Tibial artery (tissue), 4 donors: ENCODE data around the gene GSG1L.

Source experiments
- DNase-seq, 2 donors: peaks; one replicate each; pipeline ENCODE4 v3.0.0-alpha.2; 2019
- H3K27ac ChIP-seq, 2 donors: fragments of 200-600 bp; sonication (generic) in 1 of 2; 1 replicate in 1 of 2; 2 replicates in 1 of 2; pipeline ENCODE4 v1.5.1; 2018 to 2019; ENCODE audit warnings: mild to moderate bottlenecking in 1 of 2
- H3K27me3 ChIP-seq, 2 donors: fragments of 200-600 bp; sonication (generic) in 1 of 2; one replicate each; pipeline versions ENCODE4 v1.5.1 to v1.6.0; 2016 to 2019
- H3K36me3 ChIP-seq, 3 donors: fragments of 200-600 bp; sonication (generic) in 2 of 3; one replicate each; pipeline ENCODE4 v1.5.1; 2016 to 2019; ENCODE audit warnings: mild to moderate bottlenecking in 2 of 3
- H3K4me1 ChIP-seq, 4 donors: fragments of 200-600 bp; sonication (generic) in 2 of 4; 1 replicate in 3 of 4; 2 replicates in 1 of 4; pipeline ENCODE4 v1.5.1; 2016 to 2019
- H3K4me3 ChIP-seq, 2 donors: fragments of 200-600 bp; sonication (generic) in 1 of 2; 1 replicate in 1 of 2; 2 replicates in 1 of 2; pipeline ENCODE4 v1.5.1; 2018 to 2019; ENCODE audit warnings: mild to moderate bottlenecking in 2 of 2
- H3K9me3 ChIP-seq, 3 donors: fragments of 200-600 bp; sonication (generic) in 1 of 3; one replicate each; pipeline ENCODE4 v1.5.1; 2016 to 2019
- CTCF ChIP-seq, 2 experiments: fragments of 200-600 bp in 1 of 2; fragments of 450-650 bp in 1 of 2; IDR thresholded peaks; one replicate each; pipeline ENCODE4 v1.5.1; 2017 to 2019; ENCODE audit warnings: antibody characterized with exemption in 2 of 2, mild to moderate bottlenecking in 1 of 2, moderate library complexity in 1 of 2
- intact Hi-C: fragments of 100-400 bp; cut with DNase I; formaldehyde crosslinking; loops from one replicate; pipeline ENCODE4 v1.15.0; 2023; ENCODE audit warnings: low total_unique reads

GSG1L gene

DNA sequence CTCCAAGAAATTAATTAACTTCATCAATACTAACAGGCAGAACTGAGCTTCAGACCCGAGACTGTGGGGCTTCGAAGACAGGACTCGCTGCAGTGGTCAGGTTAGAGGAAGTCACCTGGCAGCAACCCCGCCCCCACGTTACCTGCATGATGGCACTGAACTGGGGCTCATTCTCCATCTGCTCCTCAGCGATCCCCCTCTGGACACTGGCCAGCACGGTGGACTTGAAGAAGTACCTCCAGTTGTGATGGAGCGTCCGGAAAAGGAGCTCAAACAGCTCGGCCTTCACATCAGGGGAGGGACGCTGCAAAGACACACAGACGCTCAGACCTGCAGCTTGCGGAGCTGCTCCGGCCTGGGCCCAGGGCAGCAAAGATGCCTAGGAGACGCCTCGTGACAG, 40.9 kb upstream of the GSG1L start:
- H3K9me3 ChIP-seq, result no peaks in the 10 kb centered on the region
- no peak overlapping the region for H3K4me3 ChIP-seq
- H3K27me3 ChIP-seq, result no peaks in the 10 kb centered on the region
- peaks cover 84 to 100% (median 93%) of the 10 kb centered on the region in 3 donors for H3K36me3 ChIP-seq
- intact Hi-C loops, result no loop called here
- DNase-seq, result no peak
- H3K27ac ChIP-seq, result no peak overlapping the region
- TF ChIP-seq CTCF (IDR thresholded peaks at IDR 0.05), result no peak
- no peaks in the 10 kb centered on the region for H3K4me1 ChIP-seq

- Histone ChIP-seq H3K36me3 (peaks cover 83 to 100% (median 97%) of the 10 kb centered on the region in 3 donors), H3K9me3 (no peaks in the 10 kb centered on the region), H3K27ac (no peak overlapping the region), H3K4me3 (no peak overlapping the region), H3K4me1 (no peaks in the 10 kb centered on the region), H3K27me3 (no peaks in the 10 kb centered on the region)
- no peak for DNase-seq
- no peak for TF ChIP-seq CTCF (IDR thresholded peaks at IDR 0.05)
- intact Hi-C loops, result no loop called here
These were observed 40.1 kb upstream of the GSG1L start for GRCh38 chr16:28103516-28104170.

- Histone ChIP-seq H3K27ac (no peak overlapping the region), H3K9me3 (no peaks in the 10 kb centered on the region), H3K4me1 (no peaks in the 10 kb centered on the region), H3K27me3 (no peaks in the 10 kb centered on the region), H3K36me3 (peaks cover 76 to 100% (median 97%) of the 10 kb centered on the region in 3 donors), H3K4me3 (no peak overlapping the region)
- DNase-seq, result no peak
- intact Hi-C loops, result no loop called here
- no peak for TF ChIP-seq CTCF (IDR thresholded peaks at IDR 0.05)
These were observed 38.0 kb upstream of the GSG1L start for GRCh38 chr16:28101533-28101890.

DNA sequence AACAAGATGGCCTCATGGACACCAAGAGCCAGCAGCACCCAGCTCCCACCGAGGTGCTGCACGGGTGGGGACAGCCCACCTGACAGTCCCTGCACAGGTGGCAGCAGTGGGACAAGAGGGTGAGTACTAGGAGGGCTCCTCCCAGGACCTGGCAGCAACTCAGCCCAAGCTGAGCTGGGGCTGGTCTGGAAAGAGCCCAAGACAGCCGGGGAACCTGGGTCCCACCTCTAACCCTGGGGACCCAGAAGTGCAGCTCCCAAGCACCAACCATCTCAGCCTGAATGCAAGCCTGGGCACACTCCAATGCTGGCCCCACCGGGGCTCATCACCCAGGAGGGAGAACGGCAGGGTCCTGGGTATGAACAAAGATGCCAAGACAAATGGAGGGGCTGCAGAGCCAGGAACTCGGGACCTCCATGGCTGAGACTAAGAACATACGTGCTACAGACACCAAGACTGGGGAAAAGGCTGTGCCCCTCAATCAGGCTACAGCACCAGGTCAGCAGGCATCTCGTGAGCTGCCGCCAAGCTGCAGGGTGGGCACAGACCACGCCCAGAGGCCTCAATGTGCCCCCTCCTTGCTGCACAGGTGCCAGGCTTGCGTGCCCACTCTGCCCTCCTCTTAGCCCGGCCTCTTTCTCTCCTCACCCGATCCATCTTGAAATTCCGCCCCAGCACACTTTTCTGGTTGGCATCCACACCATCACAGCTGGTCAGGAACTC, 37.5 kb upstream of the GSG1L start:
- Histone ChIP-seq H3K9me3 (no peaks in the 10 kb centered on the region), H3K27ac (no peak overlapping the region), H3K36me3 (peaks cover 71 to 100% (median 92%) of the 10 kb centered on the region in 3 donors), H3K4me1 (no peaks in the 10 kb centered on the region), H3K27me3 (no peaks in the 10 kb centered on the region), H3K4me3 (no peak overlapping the region)
- intact Hi-C loops, result no loop called here
- TF ChIP-seq CTCF (IDR thresholded peaks at IDR 0.05), result no peak
- peak in 1 of 2 donors; percentile 44 for DNase-seq

GRCh38 chr16:28098959-28099945, 35.7 kb upstream of the GSG1L start:
- peak in 1 of 2 donors; percentile 57 for DNase-seq
- intact Hi-C loops, result no loop called here
- no peaks in the 10 kb centered on the region for H3K9me3 ChIP-seq
- no peaks in the 10 kb centered on the region for H3K27me3 ChIP-seq
- no peak overlapping the region for H3K27ac ChIP-seq
- H3K4me3 ChIP-seq, result no peak overlapping the region
- no peak for TF ChIP-seq CTCF (IDR thresholded peaks at IDR 0.05)
- peaks cover 53 to 84% (median 75%) of the 10 kb centered on the region in 3 donors for H3K36me3 ChIP-seq
- H3K4me1 ChIP-seq, result no peaks in the 10 kb centered on the region
